Measurements from ENCODE around the gene SDCBP2. TPM values are rescaled to one million over a fixed set of nuclear protein-coding genes. Genes with fewer than 3 reads are reported as not detected.
A peak's percentile ranks its signal among the peaks of the same experiment; 100 is the strongest.

Gene SDCBP2
- total RNA-seq, 4 donors from 2014 or later: 18.0 to 37.6 (median 34.7) TPM

DNA sequence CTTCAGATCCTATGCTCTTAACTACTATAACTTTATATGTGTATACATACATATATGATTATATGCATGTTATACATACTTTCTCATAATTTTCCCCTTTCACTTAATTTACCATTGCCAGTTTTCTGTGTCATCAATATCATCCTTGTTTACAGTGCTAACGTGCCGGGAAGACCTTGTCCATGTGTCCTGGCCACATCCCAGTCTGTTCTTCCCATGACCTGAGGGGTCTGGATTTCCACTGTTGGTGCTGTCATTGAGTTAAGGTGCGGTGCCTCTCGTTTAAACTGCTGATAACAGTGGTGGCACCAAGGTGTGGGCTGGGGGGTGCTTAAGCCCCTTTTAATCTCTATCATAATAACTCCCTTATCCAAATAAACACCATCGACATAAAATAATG is 8.5 kb upstream of the SDCBP2 start:
- H3K4me1 ChIP-seq: peaks cover 15 to 38% of the 10 kb centered on the region in 2 donors
- WGBS, 2 donors: 70 to 71% methylated on average over 5 of the region's 5 CpGs
- TF ChIP-seq, protein P1, sequence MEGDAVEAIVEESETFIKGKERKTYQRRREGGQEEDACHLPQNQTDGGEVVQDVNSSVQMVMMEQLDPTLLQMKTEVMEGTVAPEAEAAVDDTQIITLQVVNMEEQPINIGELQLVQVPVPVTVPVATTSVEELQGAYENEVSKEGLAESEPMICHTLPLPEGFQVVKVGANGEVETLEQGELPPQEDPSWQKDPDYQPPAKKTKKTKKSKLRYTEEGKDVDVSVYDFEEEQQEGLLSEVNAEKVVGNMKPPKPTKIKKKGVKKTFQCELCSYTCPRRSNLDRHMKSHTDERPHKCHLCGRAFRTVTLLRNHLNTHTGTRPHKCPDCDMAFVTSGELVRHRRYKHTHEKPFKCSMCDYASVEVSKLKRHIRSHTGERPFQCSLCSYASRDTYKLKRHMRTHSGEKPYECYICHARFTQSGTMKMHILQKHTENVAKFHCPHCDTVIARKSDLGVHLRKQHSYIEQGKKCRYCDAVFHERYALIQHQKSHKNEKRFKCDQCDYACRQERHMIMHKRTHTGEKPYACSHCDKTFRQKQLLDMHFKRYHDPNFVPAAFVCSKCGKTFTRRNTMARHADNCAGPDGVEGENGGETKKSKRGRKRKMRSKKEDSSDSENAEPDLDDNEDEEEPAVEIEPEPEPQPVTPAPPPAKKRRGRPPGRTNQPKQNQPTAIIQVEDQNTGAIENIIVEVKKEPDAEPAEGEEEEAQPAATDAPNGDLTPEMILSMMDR (IDR thresholded peaks at IDR 0.05): no peak
- no peak for TF ChIP-seq POLR2A (IDR thresholded peaks at IDR 0.05)
- no peaks in the 10 kb centered on the region for H3K36me3 ChIP-seq
- H3K27me3 ChIP-seq: no peaks in the 10 kb centered on the region
- peak overlapping the region; percentile 17 to 86 (median 61) for H3K27ac ChIP-seq
- intact Hi-C loops (cut with DNase I): no loop called here
- H3K4me3 ChIP-seq (replicated peaks in 1 of 3): no peak overlapping the region
- no peak for DNase-seq
- H3K9me3 ChIP-seq: no peaks in the 10 kb centered on the region

DNA sequence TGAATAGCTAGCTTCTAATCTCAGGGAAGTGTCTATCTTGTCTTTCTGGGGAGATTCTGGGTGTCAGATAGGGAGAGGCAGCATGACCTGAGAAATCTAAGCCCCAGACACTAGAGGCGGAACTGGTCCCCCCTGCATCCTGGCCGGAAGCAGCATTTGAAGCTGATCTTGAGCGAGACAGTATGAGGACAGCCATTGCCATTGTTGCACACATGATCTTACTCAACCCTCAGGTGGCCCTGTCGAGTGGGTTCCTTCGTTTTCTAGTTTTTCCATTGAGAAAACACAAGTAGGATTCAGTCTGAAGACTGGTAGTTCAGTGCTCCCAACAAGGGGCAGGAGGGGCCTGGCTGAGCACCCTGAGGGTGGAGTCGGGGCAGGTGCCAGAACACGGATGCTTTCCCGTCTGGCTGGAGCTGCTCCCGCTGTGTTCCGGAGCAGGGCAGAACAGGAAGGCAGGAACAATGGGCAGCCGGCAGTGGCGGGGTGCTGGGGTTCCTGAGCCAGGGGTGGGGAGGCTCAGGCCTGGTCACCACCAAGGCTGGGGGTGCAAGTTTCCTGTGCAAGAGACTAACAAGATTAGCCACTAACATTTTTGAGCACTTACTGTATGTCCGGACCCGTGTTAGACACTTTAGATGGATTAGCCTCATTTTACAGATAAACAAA is 7.9 kb upstream of the SDCBP2 start:
- peak in 1 of 2 donors; percentile 13 for TF ChIP-seq POLR2A (IDR thresholded peaks at IDR 0.05)
- TF ChIP-seq, protein P1 (IDR thresholded peaks at IDR 0.05): no peak
- no peaks in the 10 kb centered on the region for H3K36me3 ChIP-seq
- 19 to 20% methylated on average over 14 of the region's 14 CpGs for WGBS, 2 donors
- H3K27ac ChIP-seq: peak overlapping the region; percentile 61 to 86 (median 65)
- H3K9me3 ChIP-seq: no peaks in the 10 kb centered on the region
- DNase-seq: peak; percentile 94 to 96
- H3K4me3 ChIP-seq (replicated peaks in 1 of 3): no peak overlapping the region
- no peaks in the 10 kb centered on the region for H3K27me3 ChIP-seq
- intact Hi-C loops (cut with DNase I): no loop called here
- H3K4me1 ChIP-seq: peaks cover 15 to 38% of the 10 kb centered on the region in 2 donors

DNA sequence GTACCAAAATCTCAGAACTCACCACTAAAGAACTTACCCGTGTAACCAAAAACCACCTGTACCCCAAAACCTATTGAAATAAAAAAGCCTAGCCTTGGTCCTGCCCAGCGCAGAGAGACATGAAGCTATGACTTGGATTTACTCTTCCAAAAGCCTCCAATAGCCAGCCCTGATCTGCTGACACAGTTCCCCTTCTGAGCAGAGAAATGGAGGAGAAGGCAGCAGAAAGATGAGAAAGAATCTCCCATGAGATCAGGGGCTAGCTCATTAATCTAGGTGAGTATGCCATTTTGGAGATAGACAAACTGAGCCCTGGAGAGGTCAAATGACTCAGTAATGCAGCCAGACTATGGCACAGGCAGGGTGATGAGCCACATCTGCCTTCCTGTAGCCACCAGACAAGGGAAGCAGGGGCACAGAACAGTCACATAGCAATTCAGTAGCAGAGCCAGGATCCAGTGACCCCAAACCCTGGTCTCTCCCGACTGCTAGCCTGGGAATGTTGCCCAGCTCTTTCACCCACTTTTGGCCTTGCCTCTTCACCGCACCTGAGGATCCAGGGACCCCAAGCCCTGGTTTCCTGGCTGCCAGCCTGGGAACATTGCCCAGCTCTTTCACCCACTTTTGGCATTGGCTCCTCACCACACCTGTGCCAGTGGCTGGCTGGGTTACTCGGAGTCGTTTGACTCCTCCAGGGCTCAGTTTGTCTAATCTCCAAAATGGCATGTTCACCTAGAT is 7.2 kb upstream of the SDCBP2 start:
- intact Hi-C loops (cut with DNase I): no loop called here
- WGBS, 2 donors: 38 to 56% methylated on average over 6 of the region's 6 CpGs
- no peaks in the 10 kb centered on the region for H3K9me3 ChIP-seq
- no peak overlapping the region for H3K4me3 ChIP-seq (replicated peaks in 1 of 3)
- peak overlapping the region; percentile 61 to 86 (median 65) for H3K27ac ChIP-seq
- H3K36me3 ChIP-seq: no peaks in the 10 kb centered on the region
- H3K27me3 ChIP-seq: no peaks in the 10 kb centered on the region
- no peak for TF ChIP-seq POLR2A (IDR thresholded peaks at IDR 0.05)
- TF ChIP-seq, protein P1 (IDR thresholded peaks at IDR 0.05): no peak
- H3K4me1 ChIP-seq: peaks cover 15 to 41% of the 10 kb centered on the region in 2 donors
- DNase-seq: peak; percentile 79 to 81

DNA sequence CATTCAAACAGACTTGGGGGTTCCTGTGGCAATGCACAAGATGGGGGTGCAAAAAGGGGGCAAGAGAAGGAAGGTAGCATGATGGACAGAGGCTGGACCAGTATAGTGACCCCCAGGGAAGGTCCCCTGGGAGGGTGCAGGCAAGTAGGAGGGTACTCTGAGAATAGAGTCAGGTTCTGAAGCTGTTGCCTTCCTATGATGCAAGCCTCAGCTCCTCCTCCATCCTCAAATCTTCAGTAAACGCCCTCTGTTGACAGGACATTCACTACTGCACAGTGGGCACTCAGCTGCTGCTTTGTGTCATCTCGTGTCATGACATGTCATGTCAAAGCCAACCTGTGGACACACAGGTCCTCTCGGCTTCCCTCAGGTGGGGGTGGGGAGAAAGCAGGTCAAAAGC is 5.8 kb upstream of the SDCBP2 start:
- TF ChIP-seq, protein P1 (IDR thresholded peaks at IDR 0.05): no peak
- no peak for TF ChIP-seq POLR2A (IDR thresholded peaks at IDR 0.05)
- no peaks in the 10 kb centered on the region for H3K27me3 ChIP-seq
- peaks cover 28 to 55% of the 10 kb centered on the region in 2 donors for H3K4me1 ChIP-seq
- 77 to 82% methylated on average over 3 of the region's 3 CpGs for WGBS, 2 donors
- no peak for DNase-seq
- H3K36me3 ChIP-seq: no peaks in the 10 kb centered on the region
- H3K9me3 ChIP-seq: no peaks in the 10 kb centered on the region
- H3K27ac ChIP-seq: peak overlapping the region in 1 of 3 donors; percentile 65
- no peak overlapping the region for H3K4me3 ChIP-seq (replicated peaks in 1 of 3)
- intact Hi-C loops (cut with DNase I): no loop called here

DNA sequence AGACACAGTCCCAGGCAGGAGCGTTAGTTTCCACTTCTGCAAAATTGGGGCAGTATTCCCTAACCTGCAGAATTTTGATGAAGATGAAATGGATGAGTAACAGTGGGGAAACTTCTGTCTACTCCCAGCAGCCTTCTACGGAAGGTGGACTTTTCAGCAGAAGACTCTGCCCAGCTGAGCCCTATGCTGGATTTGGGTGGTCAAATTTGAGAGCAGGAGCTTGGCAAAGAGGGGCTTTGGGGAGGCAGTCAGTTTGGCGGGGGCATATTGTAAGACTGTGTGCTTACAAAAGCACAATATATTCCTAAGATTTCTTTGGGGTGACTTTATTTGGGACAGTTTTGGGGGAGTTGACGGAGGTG is 5.4 kb upstream of the SDCBP2 start:
- TF ChIP-seq, protein P1 (IDR thresholded peaks at IDR 0.05): no peak
- H3K27ac ChIP-seq: no peak overlapping the region

More for the DNA sequence above, 5.4 kb upstream of the SDCBP2 start:
- Histone ChIP-seq H3K9me3 (no peaks in the 10 kb centered on the region), H3K4me1 (peaks cover 32 to 59% of the 10 kb centered on the region in 2 donors), H3K36me3 (no peaks in the 10 kb centered on the region), H3K4me3 (replicated peaks in 1 of 3) (no peak overlapping the region), H3K27me3 (no peaks in the 10 kb centered on the region)
- intact Hi-C loops (cut with DNase I): no loop called here
- no peak for DNase-seq
- 90 to 98% methylated on average over 4 of the region's 4 CpGs for WGBS, 2 donors
